OCI-LY1 (cell line): ENCODE measurements around the gene KRT23.

Experiments used
- H2AFZ ChIP-seq: fragments of 200-600 bp; sonication (generic), shearing (Covaris generic); 2 replicates; pipeline ENCODE4 v1.6.0; 2014; ENCODE audit warnings: antibody characterized with exemption, mild to moderate bottlenecking, low read length
- H3F3A ChIP-seq: fragments of 200-600 bp; sonication (generic), shearing (Covaris generic); 2 replicates; pipeline ENCODE4 v1.6.0; 2014; ENCODE audit warnings: mild to moderate bottlenecking, antibody characterized with exemption, low read length, moderate library complexity; ENCODE audit not compliant: insufficient read depth
- H3K27ac ChIP-seq: fragments of 200-600 bp; sonication (generic); 2 replicates; pipeline ENCODE4 v1.5.1; 2014; ENCODE audit warnings: low read length, mixed run types, mild to moderate bottlenecking, low read depth; ENCODE audit not compliant: poor library complexity, severe bottlenecking
- H3K27me3 ChIP-seq: fragments of 200-600 bp; sonication (generic); 2 replicates; pipeline ENCODE4 v1.6.0; 2014; ENCODE audit warnings: antibody characterized with exemption, mild to moderate bottlenecking, low read length, moderate library complexity; ENCODE audit not compliant: insufficient read depth
- H3K36me3 ChIP-seq: fragments of 200-600 bp; sonication (generic); 2 replicates; pipeline ENCODE4 v1.6.1; 2014; ENCODE audit warnings: mild to moderate bottlenecking, antibody characterized with exemption, low read length, moderate library complexity, mixed read lengths; ENCODE audit not compliant: insufficient read depth
- H3K4me1 ChIP-seq: fragments of 200-600 bp; sonication (generic); 2 replicates; pipeline ENCODE4 v1.5.1; 2014; ENCODE audit warnings: mild to moderate bottlenecking, low read length, moderate library complexity; ENCODE audit not compliant: insufficient read depth, severe bottlenecking
- H3K4me2 ChIP-seq: fragments of 200-600 bp; sonication (generic), shearing (Covaris generic); 2 replicates; pipeline ENCODE4 v1.6.1; 2014; ENCODE audit warnings: low read length
- H3K4me3 ChIP-seq: fragments of 200-600 bp; sonication (generic); 2 replicates; pipeline ENCODE4 v1.5.1; 2014; ENCODE audit warnings: low read length, low read depth, mild to moderate bottlenecking, mixed read lengths; ENCODE audit not compliant: poor library complexity, severe bottlenecking
- H3K79me2 ChIP-seq: fragments of 200-600 bp; shearing (Covaris generic); 2 replicates; pipeline ENCODE4 v1.6.1; 2016; ENCODE audit warnings: mixed run types, low read length, mixed read lengths; ENCODE audit not compliant: insufficient read depth
- H3K9ac ChIP-seq: fragments of 200-600 bp; sonication (generic), shearing (Covaris generic); 2 replicates; pipeline ENCODE4 v1.6.1; 2014; ENCODE audit warnings: mild to moderate bottlenecking, low read length, mixed read lengths
- H3K9me2 ChIP-seq: fragments of 200-600 bp; sonication (generic), shearing (Covaris generic); 2 replicates; pipeline ENCODE4 v1.6.1; 2014; ENCODE audit warnings: low read depth, mild to moderate bottlenecking, low read length, mixed read lengths
- H3K9me3 ChIP-seq: fragments of 200-600 bp; shearing (Covaris generic); 2 replicates; pipeline ENCODE4 v1.6.1; 2014; ENCODE audit warnings: low read length, mixed read lengths
- H4K20me1 ChIP-seq: fragments of 200-600 bp; sonication (generic), shearing (Covaris generic); 2 replicates; pipeline ENCODE4 v1.6.0; 2016; ENCODE audit warnings: mild to moderate bottlenecking, low read length; ENCODE audit not compliant: insufficient read depth
- CTCF ChIP-seq: fragments of 200-600 bp; sonication (generic), shearing (Covaris generic); IDR thresholded peaks from 2 replicates; pipeline ENCODE4 v1.5.1; 2017; ENCODE audit warnings: mild to moderate bottlenecking, antibody characterized with exemption, low read length, moderate library complexity, mixed read lengths
- EZH2 ChIP-seq: fragments of 200-600 bp; sonication (generic), shearing (Covaris generic); IDR thresholded peaks from 2 replicates; pipeline ENCODE4 v1.8.0; 2017; ENCODE audit warnings: borderline replicate concordance, mixed run types, mild to moderate bottlenecking, antibody characterized with exemption, low read length, moderate library complexity, mixed read lengths

Gene KRT23

GRCh38 chr17:40873801-40874200 lies 63.6 kb downstream of the KRT23 start:
- no peaks in the 10 kb centered on the region for H3K79me2 ChIP-seq
- H4K20me1 ChIP-seq: no peaks in the 10 kb centered on the region
- no peak overlapping the region for H2AFZ ChIP-seq
- H3K9ac ChIP-seq: no peak overlapping the region
- no peaks in the 10 kb centered on the region for H3K36me3 ChIP-seq
- no peaks in the 10 kb centered on the region for H3K4me1 ChIP-seq
- TF ChIP-seq CTCF (no peak), EZH2 (no peak)
- H3K9me2 ChIP-seq: no peaks in the 10 kb centered on the region
- no peak overlapping the region for H3K4me2 ChIP-seq
- no peaks in the 10 kb centered on the region for H3K27me3 ChIP-seq
- H3F3A ChIP-seq: no peaks in the 10 kb centered on the region
- no peak overlapping the region for H3K4me3 ChIP-seq
- H3K9me3 ChIP-seq: no peaks in the 10 kb centered on the region
- no peak overlapping the region for H3K27ac ChIP-seq

- H3K4me2 ChIP-seq: no peak overlapping the region
- H3K36me3 ChIP-seq: no peaks in the 10 kb centered on the region
- no peak overlapping the region for H3K27ac ChIP-seq
- no peaks in the 10 kb centered on the region for H4K20me1 ChIP-seq
- H3K9ac ChIP-seq: no peak overlapping the region
- no peaks in the 10 kb centered on the region for H3K4me1 ChIP-seq
- H3K9me3 ChIP-seq: no peaks in the 10 kb centered on the region
- TF ChIP-seq EZH2 (no peak), CTCF (no peak)
- H3K79me2 ChIP-seq: no peaks in the 10 kb centered on the region
- H2AFZ ChIP-seq: no peak overlapping the region
- no peaks in the 10 kb centered on the region for H3K9me2 ChIP-seq
- H3F3A ChIP-seq: no peaks in the 10 kb centered on the region
- H3K4me3 ChIP-seq: no peak overlapping the region
- H3K27me3 ChIP-seq: no peaks in the 10 kb centered on the region
Measured at GRCh38 chr17:40873255-40873654, 64.2 kb downstream of the KRT23 start.
